Measurements from ENCODE around the gene HAPLN2. TPM values are rescaled to one million over a fixed set of nuclear protein-coding genes. Genes with fewer than 3 reads are reported as not detected.

HAPLN2 gene
- total and polyA plus RNA-seq, 2 of the 8 experiments (the other 6 are each of a cell fraction or from before 2014, with no cell fraction given): 0.19 to 0.51 TPM

DNA sequence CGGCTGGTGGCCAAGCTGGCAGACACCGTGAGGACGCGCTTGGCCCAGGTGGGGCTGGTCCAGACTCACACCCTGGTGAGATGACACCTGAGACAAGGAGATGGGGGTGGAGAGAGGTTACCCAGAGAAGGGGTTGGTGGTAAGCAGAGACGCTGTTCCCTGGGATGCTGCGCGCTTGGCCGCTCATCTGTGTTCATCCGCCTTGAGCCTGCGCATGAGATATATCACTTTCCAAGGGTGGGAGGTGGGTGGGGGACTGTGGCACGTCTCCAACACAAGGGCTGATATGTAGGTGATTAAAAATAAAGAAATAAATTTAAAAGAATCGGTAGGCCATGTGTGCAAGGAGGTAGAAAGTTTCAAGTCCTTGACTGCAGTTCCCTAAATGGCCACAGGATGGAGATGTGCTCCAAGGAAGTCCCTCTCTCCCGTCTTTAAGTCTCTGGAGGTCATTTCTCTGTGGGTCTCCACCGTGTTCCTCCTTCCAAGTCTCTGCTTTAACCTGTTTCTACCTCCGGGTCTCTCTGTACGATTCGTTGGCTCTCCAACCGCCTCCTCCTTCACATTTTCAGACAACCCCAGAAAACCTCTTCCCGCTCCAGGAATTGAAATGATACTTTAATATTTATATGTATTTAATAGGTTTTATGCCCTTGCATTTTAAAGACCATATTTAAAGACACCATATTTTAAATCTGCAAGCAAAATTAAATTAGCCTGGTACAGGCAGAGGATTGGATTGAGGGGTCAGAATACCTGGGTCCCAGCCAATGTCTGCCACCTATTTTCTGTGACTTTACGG lies 35.2 kb upstream of the HAPLN2 start:
- Histone ChIP-seq H3K4me3 (ENCODE audit: extremely low read depth in 1 of 4, insufficient read depth in 2 of 4, low read depth in 3 of 4, low read length in 4 of 4) (peak overlapping the region in 1 of 4 experiments; percentile 42; a peak in 3 of 8 replicates), H2BK20ac (ENCODE audit: low read length) (peak overlapping the region; percentile 48; the same call in 1 of the 2 replicates), H4K8ac (ENCODE audit: extremely low read depth, insufficient read depth, low read length) (0 out of 2 replicates have a peak overlapping the region, but pooled peaks have one; percentile 9), H4K20me1 (replicated peaks in 1 of 2; ENCODE audit: control insufficient read depth in 1 of 2, insufficient read depth in 2 of 2, low read length in 2 of 2) (no peaks in the 10 kb centered on the region), H3K4ac (replicated peaks; ENCODE audit: insufficient read length, low read depth, low read length) (peak overlapping the region; percentile 33), H3K79me2 (ENCODE audit: control insufficient read depth in 1 of 2, insufficient read depth in 2 of 2, low read length in 2 of 2) (no peaks in the 10 kb centered on the region), H2BK5ac (ENCODE audit: low read depth, low read length) (peak overlapping the region; percentile 66; the same call in 1 of the 2 replicates), H4K91ac (replicated peaks; ENCODE audit: insufficient read length, low read length) (peak overlapping the region; percentile 60), H2BK120ac (replicated peaks; ENCODE audit: low read depth, low read length) (peak overlapping the region; percentile 14), H2AK5ac (ENCODE audit: low read depth, low read length) (no peak overlapping the region), H3K23me2 (ENCODE audit: low read depth, low read length) (no peaks in the 10 kb centered on the region; the same call in 1 of the 2 replicates), H3K9me3 (ENCODE audit: insufficient read depth in 2 of 2, low read depth in 1 of 2, low read length in 1 of 2) (no peaks in the 10 kb centered on the region), H3K36me3 (ENCODE audit: control insufficient read depth in 2 of 4, insufficient read depth in 4 of 4, low read length in 3 of 4) (no peaks in the 10 kb centered on the region), H2BK12ac (ENCODE audit: low read depth, low read length) (peak overlapping the region; percentile 68), H2AFZ (ENCODE audit: low read length) (peak overlapping the region; percentile 81), H3K18ac (ENCODE audit: extremely low read depth, low read length) (peak overlapping the region; percentile 68; the same call in 1 of the 2 replicates), H3K27me3 (replicated peaks in 1 of 4; ENCODE audit: control insufficient read depth in 3 of 4, extremely low read depth in 1 of 4, insufficient read depth in 3 of 4, low read length in 3 of 4) (no peaks in the 10 kb centered on the region), H3K14ac (ENCODE audit: insufficient read length) (no peak overlapping the region), H3K79me1 (ENCODE audit: low read depth, low read length) (no peaks in the 10 kb centered on the region), H2BK15ac (ENCODE audit: low read length) (peak overlapping the region; percentile 48; the same call in 1 of the 2 replicates), H3K56ac (replicated peaks; ENCODE audit: insufficient read length, low read depth, low read length) (no peak overlapping the region), H3K23ac (ENCODE audit: insufficient read length) (no peak overlapping the region), H3K9ac (replicated peaks in 1 of 4; ENCODE audit: extremely low read depth in 1 of 4, low read depth in 3 of 4, low read length in 3 of 4) (no peak overlapping the region), H3K4me2 (ENCODE audit: insufficient read depth in 1 of 2, low read depth in 2 of 2, low read length in 2 of 2) (peak overlapping the region; percentile 1 to 36), H4K5ac (ENCODE audit: insufficient read length, low read depth, low read length) (no peak overlapping the region), H3K4me1 (replicated peaks in 1 of 4; ENCODE audit: control insufficient read depth in 3 of 4, insufficient read depth in 4 of 4, low read length in 3 of 4) (peaks cover 0 to 10% (median 3%) of the 10 kb centered on the region in 4 experiments; a peak in 5 of 7 replicates), H3K27ac (ENCODE audit: low read depth, low read length) (no peak overlapping the region)
- ChIA-PET CTCF (ENCODE audit: partially characterized antibody) (interaction anchor here (0.5 to 4.7 kb wide), 18 partner anchors 8 to 128 kb away, joined by 3 to 35 read pairs (median 8); partner anchors contain the start of gene HAPLN2), POLR2A (ENCODE audit: partially characterized antibody) (interaction anchor here (0.9 to 3.6 kb wide), 6 partner anchors 8 to 28 kb away, joined by 3 to 27 read pairs (median 6); partner anchors contain the start of genes GPATCH4 and NAXE)
- 42% methylated on average over 19 of the region's 20 CpGs; no CpG with 5 or more reads in 1 of the 2 experiments for WGBS, 2 experiments (ENCODE audit: extremely low coverage in 1 of 2, insufficient coverage in 1 of 2, insufficient read length in 1 of 2, insufficient replicate concordance in 2 of 2, low coverage in 1 of 2, low lambda C conversion rate in 2 of 2, missing lambda C conversion rate in 1 of 2)
- TF ChIP-seq RAD21 (IDR thresholded peaks at IDR 0.05 in 1 of 2, conservative IDR thresholded peaks at IDR 0.05 in 1 of 2; ENCODE audit: low read depth in 2 of 2, low read length in 2 of 2): peak; percentile 81 to 86
- TF ChIP-seq, protein P1, sequence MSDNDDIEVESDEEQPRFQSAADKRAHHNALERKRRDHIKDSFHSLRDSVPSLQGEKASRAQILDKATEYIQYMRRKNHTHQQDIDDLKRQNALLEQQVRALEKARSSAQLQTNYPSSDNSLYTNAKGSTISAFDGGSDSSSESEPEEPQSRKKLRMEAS (IDR thresholded peaks at IDR 0.05): no peak
- TF ChIP-seq, protein P2, sequence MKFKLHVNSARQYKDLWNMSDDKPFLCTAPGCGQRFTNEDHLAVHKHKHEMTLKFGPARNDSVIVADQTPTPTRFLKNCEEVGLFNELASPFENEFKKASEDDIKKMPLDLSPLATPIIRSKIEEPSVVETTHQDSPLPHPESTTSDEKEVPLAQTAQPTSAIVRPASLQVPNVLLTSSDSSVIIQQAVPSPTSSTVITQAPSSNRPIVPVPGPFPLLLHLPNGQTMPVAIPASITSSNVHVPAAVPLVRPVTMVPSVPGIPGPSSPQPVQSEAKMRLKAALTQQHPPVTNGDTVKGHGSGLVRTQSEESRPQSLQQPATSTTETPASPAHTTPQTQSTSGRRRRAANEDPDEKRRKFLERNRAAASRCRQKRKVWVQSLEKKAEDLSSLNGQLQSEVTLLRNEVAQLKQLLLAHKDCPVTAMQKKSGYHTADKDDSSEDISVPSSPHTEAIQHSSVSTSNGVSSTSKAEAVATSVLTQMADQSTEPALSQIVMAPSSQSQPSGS (IDR thresholded peaks at IDR 0.05; ENCODE audit: low read length): 0 out of 2 replicates have a peak, but pooled peaks have one; percentile 31
- TF ChIP-seq RXRA (IDR thresholded peaks at IDR 0.05; ENCODE audit: insufficient read depth, low read depth, low read length): 0 out of 2 replicates have a peak, but pooled peaks have one; percentile 65
- TF ChIP-seq, protein P3, sequence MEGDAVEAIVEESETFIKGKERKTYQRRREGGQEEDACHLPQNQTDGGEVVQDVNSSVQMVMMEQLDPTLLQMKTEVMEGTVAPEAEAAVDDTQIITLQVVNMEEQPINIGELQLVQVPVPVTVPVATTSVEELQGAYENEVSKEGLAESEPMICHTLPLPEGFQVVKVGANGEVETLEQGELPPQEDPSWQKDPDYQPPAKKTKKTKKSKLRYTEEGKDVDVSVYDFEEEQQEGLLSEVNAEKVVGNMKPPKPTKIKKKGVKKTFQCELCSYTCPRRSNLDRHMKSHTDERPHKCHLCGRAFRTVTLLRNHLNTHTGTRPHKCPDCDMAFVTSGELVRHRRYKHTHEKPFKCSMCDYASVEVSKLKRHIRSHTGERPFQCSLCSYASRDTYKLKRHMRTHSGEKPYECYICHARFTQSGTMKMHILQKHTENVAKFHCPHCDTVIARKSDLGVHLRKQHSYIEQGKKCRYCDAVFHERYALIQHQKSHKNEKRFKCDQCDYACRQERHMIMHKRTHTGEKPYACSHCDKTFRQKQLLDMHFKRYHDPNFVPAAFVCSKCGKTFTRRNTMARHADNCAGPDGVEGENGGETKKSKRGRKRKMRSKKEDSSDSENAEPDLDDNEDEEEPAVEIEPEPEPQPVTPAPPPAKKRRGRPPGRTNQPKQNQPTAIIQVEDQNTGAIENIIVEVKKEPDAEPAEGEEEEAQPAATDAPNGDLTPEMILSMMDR (IDR thresholded peaks at IDR 0.05; ENCODE audit: control extremely low read depth in 1 of 3, insufficient read depth in 1 of 3, low read depth in 1 of 3, low read length in 3 of 3): peak; percentile 50 to 87 (median 85)
- DNase-seq (ENCODE audit: low read depth in 1 of 2, low spot score in 2 of 2): peak in 1 of 2 experiments; percentile 88
- FAIRE-seq: peak; percentile 55

All from H1 (cell line).